NB4 (cell line): ENCODE measurements around the gene CNGB1.

Source experiments
- CTCF ChIP-seq: IDR thresholded peaks from one replicate; pipeline ENCODE4 v1.5.1; 2012; ENCODE audit warnings: low read depth, low read length
- POLR2A ChIP-seq: IDR thresholded peaks from 2 replicates; pipeline ENCODE4 v1.6.1; 2011; ENCODE audit warnings: mild to moderate bottlenecking; ENCODE audit not compliant: insufficient read length; ENCODE audit errors: extremely low read depth

GRCh38 chr16:57999366-57999970 is 28.5 kb upstream of the CNGB1 start:
- TF ChIP-seq CTCF: no peak
- no peak for TF ChIP-seq POLR2A
